Measurements from ENCODE around the gene AJAP1. TPM values are rescaled to one million over a fixed set of nuclear protein-coding genes. Genes with fewer than 3 reads are reported as not detected.

AJAP1 gene
- total and polyA plus RNA-seq, 10 of the 15 experiments (the other 5 are each of a cell fraction or from before 2014, with no cell fraction given) = not detected

DNA sequence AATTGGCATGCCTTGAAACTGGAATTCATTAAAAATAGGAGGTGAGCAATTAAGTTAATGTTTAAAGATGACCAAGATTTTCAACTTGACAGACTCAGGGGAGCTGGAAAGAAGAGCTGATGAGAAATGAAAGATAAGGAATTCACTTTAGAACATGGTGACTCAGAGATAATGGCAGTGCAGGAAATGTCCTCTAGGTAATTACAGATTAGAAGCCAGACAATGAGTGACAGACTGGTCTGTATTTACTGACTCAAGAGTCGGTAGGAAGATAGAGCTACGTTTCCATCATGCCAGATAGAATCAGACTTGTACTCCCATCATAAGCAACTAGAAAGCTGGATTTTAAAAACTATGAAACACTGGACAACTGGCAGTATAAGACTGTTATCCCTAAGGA lies 151.6 kb downstream of the AJAP1 start:
- CTCF ChIA-PET = interaction anchor here (0.8 kb wide), 2 partner anchors 9 to 22 kb away, joined by 3 read pairs; no protein-coding TSS in a partner anchor
- Histone ChIP-seq H3K9ac (ENCODE audit: control insufficient read depth, insufficient read depth, low read length) (no peak overlapping the region), H3K36me3 (ENCODE audit: control insufficient read depth in 2 of 2, insufficient read depth in 2 of 2, low read length in 1 of 2) (no peaks in the 10 kb centered on the region), H3K79me2 (ENCODE audit: control insufficient read depth, insufficient read depth, low read length) (no peaks in the 10 kb centered on the region), H4K20me1 (ENCODE audit: control insufficient read depth, insufficient read depth) (no peaks in the 10 kb centered on the region), H3K4me1 (ENCODE audit: control insufficient read depth, insufficient read depth, low read length) (no peaks in the 10 kb centered on the region), H3K4me2 (ENCODE audit: control insufficient read depth, insufficient read depth) (no peak overlapping the region), H3K27me3 (replicated peaks in 1 of 2; ENCODE audit: control insufficient read depth in 2 of 2, insufficient read depth in 2 of 2, low read length in 1 of 2) (no peaks in the 10 kb centered on the region), H3K27ac (ENCODE audit: control insufficient read depth, insufficient read depth) (no peak overlapping the region), H3K4me3 (no peak overlapping the region), H3K9me3 (replicated peaks; ENCODE audit: control insufficient read depth, insufficient read depth, low read length) (no peaks in the 10 kb centered on the region), H2AFZ (ENCODE audit: control insufficient read depth, low read depth, low read length) (no peak overlapping the region)
- in situ Hi-C loops (cut with MboI) (no loop called here), intact Hi-C loops (cut with micrococcal nuclease; ENCODE audit: unreplicated experiment) (no loop called here)
- POLR2A ChIA-PET = no interaction called here
- RAD21 ChIA-PET (ENCODE audit: unreplicated experiment) = no interaction called here
- DNase-seq (ENCODE audit: low read depth, low spot score) (no peak), ATAC-seq (no peak), FAIRE-seq (no peak)
- BruUV-seq (replicated peaks) = no TSS peak
- no peak for TF ChIP-seq EGR1 (IDR thresholded peaks at IDR 0.05; ENCODE audit: borderline replicate concordance in 1 of 2, low read depth in 2 of 2, low read length in 2 of 2)
- no peak for TF ChIP-seq SIN3A (IDR thresholded peaks at IDR 0.05; ENCODE audit: low read depth, low read length)
- no peak for TF ChIP-seq PML (IDR thresholded peaks at IDR 0.05; ENCODE audit: low read length)
- TF ChIP-seq NR2C1 (IDR thresholded peaks at IDR 0.05) = no peak
- TF ChIP-seq WRNIP1 (IDR thresholded peaks at IDR 0.05; ENCODE audit: borderline replicate concordance, low read depth, low read length) = no peak
- WGBS (ENCODE audit: insufficient coverage, insufficient replicate concordance, low lambda C conversion rate, missing lambda C conversion rate) = 29% methylated on average over 2 of the region's 2 CpGs
- SMC1A ChIA-PET (ENCODE audit: uncharacterized antibody, unreplicated experiment) = interaction anchor here (1.3 kb wide), 1 partner anchor 9 kb away, joined by 6 read pairs; no protein-coding TSS in a partner anchor

DNA sequence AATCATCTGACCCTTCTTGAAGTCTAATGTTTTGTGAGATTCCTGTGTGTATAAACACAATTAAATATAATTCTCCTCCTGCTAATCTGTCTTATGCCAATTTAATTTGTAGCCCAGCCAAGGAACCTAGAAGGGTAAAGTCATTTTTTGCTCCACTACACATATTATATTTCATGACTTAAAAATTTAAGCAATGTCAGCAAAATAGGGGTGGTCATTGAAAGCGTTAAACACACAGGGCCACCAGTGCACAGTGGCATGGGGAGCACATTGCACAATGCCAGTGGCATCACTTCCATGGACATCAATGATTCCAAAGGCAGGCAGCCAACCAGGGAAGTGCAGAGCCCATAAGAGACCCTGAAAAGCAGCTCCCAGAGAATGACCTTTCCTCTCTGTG lies 166.1 kb downstream of the AJAP1 start:
- no peaks in the 10 kb centered on the region for H3K9me3 ChIP-seq (replicated peaks; ENCODE audit: control insufficient read depth, insufficient read depth, low read length)
- no peak for TF ChIP-seq RB1 (IDR thresholded peaks at IDR 0.05; ENCODE audit: borderline replicate concordance)
- no peak for TF ChIP-seq ZNF217 (IDR thresholded peaks at IDR 0.05)
- no peak for TF ChIP-seq TAF1 (IDR thresholded peaks at IDR 0.05; ENCODE audit: borderline replicate concordance, low read depth, low read length)
- no peak for TF ChIP-seq SMARCA5 (IDR thresholded peaks at IDR 0.05)
- no peak overlapping the region for H3K9ac ChIP-seq (ENCODE audit: control insufficient read depth, insufficient read depth, low read length)
- ATAC-seq (no peak), FAIRE-seq (no peak), DNase-seq (ENCODE audit: low read depth, low spot score) (no peak)
- no peak overlapping the region for H2AFZ ChIP-seq (ENCODE audit: control insufficient read depth, low read depth, low read length)
- no peaks in the 10 kb centered on the region for H3K27me3 ChIP-seq (replicated peaks in 1 of 2; ENCODE audit: control insufficient read depth in 2 of 2, insufficient read depth in 2 of 2, low read length in 1 of 2)
- 0% methylated on average over 1 of the region's 1 CpG for WGBS (ENCODE audit: insufficient coverage, insufficient replicate concordance, low lambda C conversion rate, missing lambda C conversion rate)
- ChIA-PET SMC1A (ENCODE audit: uncharacterized antibody, unreplicated experiment) (interaction anchor here (0.9 kb wide), 1 partner anchor 9 kb away, joined by 4 read pairs; no protein-coding TSS in a partner anchor), RAD21 (ENCODE audit: unreplicated experiment) (no interaction called here), POLR2A (no interaction called here), CTCF (no interaction called here)
- in situ Hi-C loops (cut with MboI) (loop anchor here (5.0 to 10.0 kb wide), 2 partner anchors 166 to 908 kb away; partner anchors contain the start of gene AJAP1), intact Hi-C loops (cut with micrococcal nuclease; ENCODE audit: unreplicated experiment) (no loop called here)
- H3K4me1 ChIP-seq (ENCODE audit: control insufficient read depth, insufficient read depth, low read length) = no peaks in the 10 kb centered on the region
- no peaks in the 10 kb centered on the region for H3K36me3 ChIP-seq (ENCODE audit: control insufficient read depth in 2 of 2, insufficient read depth in 2 of 2, low read length in 1 of 2)
- H3K27ac ChIP-seq (ENCODE audit: control insufficient read depth, insufficient read depth) = no peak overlapping the region
- H3K4me2 ChIP-seq (ENCODE audit: control insufficient read depth, insufficient read depth) = no peak overlapping the region
- H4K20me1 ChIP-seq (ENCODE audit: control insufficient read depth, insufficient read depth) = no peaks in the 10 kb centered on the region
- H3K4me3 ChIP-seq = no peak overlapping the region
- H3K79me2 ChIP-seq (ENCODE audit: control insufficient read depth, insufficient read depth, low read length) = no peaks in the 10 kb centered on the region
- no TSS peak for BruUV-seq (replicated peaks)
